HG02885 (cell line): ENCODE measurements around the gene PROM1.

Experiments
- ATAC-seq: cut with Tn5 transposase; IDR thresholded peaks from one replicate; pipeline ENCODE4 v1.9.1; 2021; ENCODE audit warnings: mild to moderate bottlenecking; ENCODE audit not compliant: unreplicated experiment, poor library complexity

PROM1 gene

DNA sequence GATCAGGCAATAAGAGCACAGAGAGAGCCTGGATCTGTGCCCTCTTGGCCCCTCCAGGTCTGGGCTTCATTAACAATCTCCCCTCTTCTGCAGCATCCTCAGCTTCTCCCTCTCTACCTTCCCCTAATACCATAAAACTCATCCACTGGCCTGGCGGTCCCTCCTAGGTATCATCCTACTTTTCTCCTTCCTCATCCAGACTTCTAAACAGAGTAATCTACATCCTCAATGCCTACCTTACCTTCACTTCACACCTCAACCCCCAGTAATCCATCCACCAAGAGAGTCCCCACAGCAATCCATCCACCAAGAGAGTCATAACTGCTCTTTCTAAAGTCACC lies 162.3 kb downstream of the PROM1 start:
- ATAC-seq, result no peak

DNA sequence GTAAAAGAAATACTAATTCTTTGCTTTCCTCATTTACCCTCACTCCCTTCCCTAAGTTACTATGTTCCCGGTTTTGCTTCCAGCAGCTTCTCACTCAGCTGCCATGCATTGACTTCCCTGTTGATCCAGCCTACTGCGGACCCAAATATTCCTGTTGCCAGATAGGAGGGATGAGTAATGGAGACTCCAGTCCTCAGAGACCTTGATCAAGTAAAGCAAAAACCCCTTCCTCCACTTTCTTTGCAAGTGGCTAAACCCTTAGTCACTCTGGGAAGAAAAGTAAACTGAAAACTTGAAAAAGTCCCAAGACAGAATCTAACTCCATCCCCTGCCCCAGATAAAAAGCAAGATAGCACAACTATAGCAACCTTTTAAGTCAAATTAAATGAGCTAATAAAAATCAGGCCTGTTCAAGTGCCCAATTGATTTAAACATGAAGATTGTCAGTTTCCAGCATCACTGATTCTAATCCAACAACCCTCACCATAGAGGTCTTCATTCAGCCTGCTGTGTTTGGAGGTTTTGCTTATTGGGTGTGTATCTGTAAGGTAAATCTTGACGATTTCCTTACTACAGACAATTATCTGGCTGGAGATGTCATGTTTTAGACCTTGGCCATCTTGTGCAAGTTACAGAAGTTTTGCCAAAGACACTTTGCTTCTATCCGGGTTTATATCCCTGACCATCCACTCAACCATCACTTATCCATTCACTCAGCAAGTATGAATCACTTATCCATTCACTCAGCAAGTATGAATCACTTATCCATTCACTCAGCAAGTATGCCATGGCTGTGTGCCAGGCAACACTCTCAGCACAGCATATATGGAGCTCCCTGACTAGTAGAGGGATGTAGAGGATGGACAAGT lies 162.9 kb downstream of the PROM1 start:
- ATAC-seq, result no peak

DNA sequence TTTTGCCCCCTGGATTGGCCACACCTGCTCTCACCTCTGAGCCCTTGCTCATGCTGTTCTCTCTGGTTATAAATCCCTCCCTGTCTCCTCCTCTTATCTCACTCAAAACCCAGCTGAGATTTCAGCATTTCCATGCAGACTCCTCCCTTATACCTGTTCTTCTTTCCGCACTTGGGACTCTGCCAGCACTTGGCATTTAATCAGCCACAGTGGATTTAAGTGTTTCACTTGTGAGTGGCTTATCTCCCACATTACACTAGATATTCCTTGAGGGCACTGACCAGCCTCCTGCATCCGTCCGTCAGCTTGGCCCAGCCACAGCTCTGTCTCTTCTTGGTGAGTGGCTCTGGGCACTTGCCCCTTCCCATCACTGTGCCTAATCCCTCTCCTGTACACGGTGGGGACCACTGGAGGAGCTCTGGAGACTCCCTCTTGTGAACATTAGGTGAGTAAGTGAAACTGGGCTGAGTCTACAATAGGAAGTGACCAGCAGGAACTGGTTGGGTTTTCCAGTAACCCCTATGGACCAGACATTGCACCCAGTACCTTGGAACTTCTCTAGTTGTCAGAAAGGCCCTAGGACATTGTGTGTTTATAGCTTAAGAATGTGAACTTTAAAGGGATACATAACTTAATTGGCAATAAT lies 165.2 kb downstream of the PROM1 start:
- ATAC-seq, result no peak
